ENCODE data around the gene EVL. TPM values are rescaled to one million over a fixed set of nuclear protein-coding genes. Genes with fewer than 3 reads are reported as not detected.

EVL gene
- total and polyA plus RNA-seq, 10 of the 15 experiments (the other 5 are each of a cell fraction or from before 2014, with no cell fraction given) = 11.9 to 341 (median 89.8) TPM

DNA sequence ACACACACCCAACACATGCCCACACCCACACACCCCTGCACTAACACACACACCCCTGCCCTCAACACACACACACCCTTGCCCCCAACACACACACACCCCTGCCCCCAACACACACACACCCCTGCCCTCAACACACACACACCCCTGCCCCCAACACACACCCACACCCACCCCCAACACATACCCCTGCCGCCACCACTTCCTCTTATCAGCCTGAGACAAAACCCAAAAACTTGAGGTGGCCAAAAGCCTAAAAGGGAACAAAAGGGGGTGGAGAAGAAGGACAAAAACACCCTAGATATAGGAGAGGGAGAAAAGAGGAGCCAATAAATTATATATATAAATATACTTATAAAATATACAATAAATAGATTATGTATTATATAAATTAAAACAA lies 103.3 kb downstream of the EVL start:
- CTCF ChIA-PET = no interaction called here
- BruUV-seq (replicated peaks) = no TSS peak
- FAIRE-seq (no peak), DNase-seq (ENCODE audit: low read depth, low spot score) (no peak), ATAC-seq (no peak)
- Histone ChIP-seq H3K27ac (ENCODE audit: control insufficient read depth, insufficient read depth) (no peak overlapping the region), H3K4me3 (no peak overlapping the region), H3K9ac (ENCODE audit: control insufficient read depth, insufficient read depth, low read length) (no peak overlapping the region), H3K27me3 (replicated peaks in 1 of 2; ENCODE audit: control insufficient read depth in 2 of 2, insufficient read depth in 2 of 2, low read length in 1 of 2) (peaks cover 0 to 3% of the 10 kb centered on the region in 2 experiments; a peak in 2 of 4 replicates), H4K20me1 (ENCODE audit: control insufficient read depth, insufficient read depth) (no peaks in the 10 kb centered on the region), H3K4me2 (ENCODE audit: control insufficient read depth, insufficient read depth) (no peak overlapping the region), H3K79me2 (ENCODE audit: control insufficient read depth, insufficient read depth, low read length) (no peaks in the 10 kb centered on the region), H3K9me3 (replicated peaks; ENCODE audit: control insufficient read depth, insufficient read depth, low read length) (no peaks in the 10 kb centered on the region), H3K4me1 (ENCODE audit: control insufficient read depth, insufficient read depth, low read length) (no peaks in the 10 kb centered on the region), H3K36me3 (ENCODE audit: control insufficient read depth in 2 of 2, insufficient read depth in 2 of 2, low read length in 1 of 2) (no peaks in the 10 kb centered on the region), H2AFZ (ENCODE audit: control insufficient read depth, low read depth, low read length) (no peak overlapping the region)
- no CpG with 5 or more reads among the region's 1 CpG for WGBS (ENCODE audit: insufficient coverage, insufficient replicate concordance, low lambda C conversion rate, missing lambda C conversion rate)
- TF ChIP-seq SREBF1 (IDR thresholded peaks at IDR 0.05; ENCODE audit: low read length) (no peak), ZNF217 (IDR thresholded peaks at IDR 0.05) (no peak), EGR1 (IDR thresholded peaks at IDR 0.05; ENCODE audit: borderline replicate concordance in 1 of 2, low read depth in 2 of 2, low read length in 2 of 2) (0 out of 3 replicates have a peak, but pooled peaks of 1 of the 2 experiments have one; percentile 15), SPI1 (IDR thresholded peaks at IDR 0.05; ENCODE audit: borderline replicate concordance, insufficient read depth, low read depth, low read length) (peak; percentile 62; the same call in 1 of the 2 replicates)
- in situ Hi-C loops (cut with MboI) = no loop called here
- RAD21 ChIA-PET (ENCODE audit: unreplicated experiment) = no interaction called here
- SMC1A ChIA-PET (ENCODE audit: uncharacterized antibody, unreplicated experiment) = no interaction called here
- POLR2A ChIA-PET = no interaction called here
- intact Hi-C loops (cut with micrococcal nuclease; ENCODE audit: unreplicated experiment) = no loop called here

DNA sequence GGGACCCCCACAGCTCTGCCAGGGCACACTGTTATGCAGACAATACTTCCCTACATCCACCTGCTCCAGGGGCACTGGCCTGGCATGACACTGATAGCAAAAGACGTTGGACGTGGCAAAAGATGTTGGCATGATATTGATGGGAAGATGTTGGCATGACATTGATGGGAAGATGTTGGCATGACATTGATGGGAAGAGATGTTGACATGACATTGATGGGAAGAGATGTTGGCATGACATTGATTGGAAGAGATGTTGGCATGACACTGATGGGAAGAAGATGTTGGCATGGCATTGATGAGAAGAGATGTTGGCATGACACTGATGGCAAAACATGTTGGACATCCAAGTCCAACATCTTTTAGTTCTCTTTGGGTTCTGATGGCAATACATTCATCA lies 105.7 kb downstream of the EVL start:
- Histone ChIP-seq H3K4me3 (no peak overlapping the region), H3K4me2 (ENCODE audit: control insufficient read depth, insufficient read depth) (no peak overlapping the region), H3K27ac (ENCODE audit: control insufficient read depth, insufficient read depth) (no peak overlapping the region), H3K9ac (ENCODE audit: control insufficient read depth, insufficient read depth, low read length) (no peak overlapping the region), H3K9me3 (replicated peaks; ENCODE audit: control insufficient read depth, insufficient read depth, low read length) (no peaks in the 10 kb centered on the region), H3K27me3 (replicated peaks in 1 of 2; ENCODE audit: control insufficient read depth in 2 of 2, insufficient read depth in 2 of 2, low read length in 1 of 2) (peaks cover 0 to 7% of the 10 kb centered on the region in 2 experiments; a peak in 2 of 4 replicates), H3K36me3 (ENCODE audit: control insufficient read depth in 2 of 2, insufficient read depth in 2 of 2, low read length in 1 of 2) (no peaks in the 10 kb centered on the region), H3K4me1 (ENCODE audit: control insufficient read depth, insufficient read depth, low read length) (no peaks in the 10 kb centered on the region), H3K79me2 (ENCODE audit: control insufficient read depth, insufficient read depth, low read length) (no peaks in the 10 kb centered on the region), H4K20me1 (ENCODE audit: control insufficient read depth, insufficient read depth) (no peaks in the 10 kb centered on the region), H2AFZ (ENCODE audit: control insufficient read depth, low read depth, low read length) (no peak overlapping the region)
- ChIA-PET POLR2A (no interaction called here), SMC1A (ENCODE audit: uncharacterized antibody, unreplicated experiment) (no interaction called here), CTCF (no interaction called here), RAD21 (ENCODE audit: unreplicated experiment) (no interaction called here)
- ATAC-seq (no peak), DNase-seq (ENCODE audit: low read depth, low spot score) (no peak), FAIRE-seq (no peak)
- in situ Hi-C loops (cut with MboI) = no loop called here
- WGBS (ENCODE audit: insufficient coverage, insufficient replicate concordance, low lambda C conversion rate, missing lambda C conversion rate) = 71% methylated on average over 2 of the region's 2 CpGs
- intact Hi-C loops (cut with micrococcal nuclease; ENCODE audit: unreplicated experiment) = no loop called here
- no TSS peak for BruUV-seq (replicated peaks)
- TF ChIP-seq, protein P1, sequence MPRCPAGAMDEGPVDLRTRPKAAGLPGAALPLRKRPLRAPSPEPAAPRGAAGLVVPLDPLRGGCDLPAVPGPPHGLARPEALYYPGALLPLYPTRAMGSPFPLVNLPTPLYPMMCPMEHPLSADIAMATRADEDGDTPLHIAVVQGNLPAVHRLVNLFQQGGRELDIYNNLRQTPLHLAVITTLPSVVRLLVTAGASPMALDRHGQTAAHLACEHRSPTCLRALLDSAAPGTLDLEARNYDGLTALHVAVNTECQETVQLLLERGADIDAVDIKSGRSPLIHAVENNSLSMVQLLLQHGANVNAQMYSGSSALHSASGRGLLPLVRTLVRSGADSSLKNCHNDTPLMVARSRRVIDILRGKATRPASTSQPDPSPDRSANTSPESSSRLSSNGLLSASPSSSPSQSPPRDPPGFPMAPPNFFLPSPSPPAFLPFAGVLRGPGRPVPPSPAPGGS (IDR thresholded peaks at IDR 0.05; ENCODE audit: borderline replicate concordance, insufficient read depth, low read depth, low read length, poor library complexity, severe bottlenecking) = no peak
- TF ChIP-seq MTA2 (IDR thresholded peaks at IDR 0.05; ENCODE audit: low read depth) = no peak
- TF ChIP-seq, protein P2, sequence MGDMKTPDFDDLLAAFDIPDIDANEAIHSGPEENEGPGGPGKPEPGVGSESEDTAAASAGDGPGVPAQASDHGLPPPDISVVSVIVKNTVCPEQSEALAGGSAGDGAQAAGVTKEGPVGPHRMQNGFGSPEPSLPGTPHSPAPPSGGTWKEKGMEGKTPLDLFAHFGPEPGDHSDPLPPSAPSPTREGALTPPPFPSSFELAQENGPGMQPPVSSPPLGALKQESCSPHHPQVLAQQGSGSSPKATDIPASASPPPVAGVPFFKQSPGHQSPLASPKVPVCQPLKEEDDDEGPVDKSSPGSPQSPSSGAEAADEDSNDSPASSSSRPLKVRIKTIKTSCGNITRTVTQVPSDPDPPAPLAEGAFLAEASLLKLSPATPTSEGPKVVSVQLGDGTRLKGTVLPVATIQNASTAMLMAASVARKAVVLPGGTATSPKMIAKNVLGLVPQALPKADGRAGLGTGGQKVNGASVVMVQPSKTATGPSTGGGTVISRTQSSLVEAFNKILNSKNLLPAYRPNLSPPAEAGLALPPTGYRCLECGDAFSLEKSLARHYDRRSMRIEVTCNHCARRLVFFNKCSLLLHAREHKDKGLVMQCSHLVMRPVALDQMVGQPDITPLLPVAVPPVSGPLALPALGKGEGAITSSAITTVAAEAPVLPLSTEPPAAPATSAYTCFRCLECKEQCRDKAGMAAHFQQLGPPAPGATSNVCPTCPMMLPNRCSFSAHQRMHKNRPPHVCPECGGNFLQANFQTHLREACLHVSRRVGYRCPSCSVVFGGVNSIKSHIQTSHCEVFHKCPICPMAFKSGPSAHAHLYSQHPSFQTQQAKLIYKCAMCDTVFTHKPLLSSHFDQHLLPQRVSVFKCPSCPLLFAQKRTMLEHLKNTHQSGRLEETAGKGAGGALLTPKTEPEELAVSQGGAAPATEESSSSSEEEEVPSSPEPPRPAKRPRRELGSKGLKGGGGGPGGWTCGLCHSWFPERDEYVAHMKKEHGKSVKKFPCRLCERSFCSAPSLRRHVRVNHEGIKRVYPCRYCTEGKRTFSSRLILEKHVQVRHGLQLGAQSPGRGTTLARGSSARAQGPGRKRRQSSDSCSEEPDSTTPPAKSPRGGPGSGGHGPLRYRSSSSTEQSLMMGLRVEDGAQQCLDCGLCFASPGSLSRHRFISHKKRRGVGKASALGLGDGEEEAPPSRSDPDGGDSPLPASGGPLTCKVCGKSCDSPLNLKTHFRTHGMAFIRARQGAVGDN (IDR thresholded peaks at IDR 0.05) = no peak
- no peak for TF ChIP-seq ATF7 (IDR thresholded peaks at IDR 0.05; ENCODE audit: low read depth)
- TF ChIP-seq SMAD5 (IDR thresholded peaks at IDR 0.05; ENCODE audit: low read depth) = no peak
- TF ChIP-seq PML (IDR thresholded peaks at IDR 0.05; ENCODE audit: low read length) = no peak
- no peak for TF ChIP-seq MEF2B (IDR thresholded peaks at IDR 0.05; ENCODE audit: partially characterized antibody, poor library complexity, severe bottlenecking)
- TF ChIP-seq ZBED1 (IDR thresholded peaks at IDR 0.05; ENCODE audit: borderline replicate concordance) = no peak
- TF ChIP-seq SMAD1 (IDR thresholded peaks at IDR 0.05; ENCODE audit: low read depth, partially characterized antibody) = no peak
- no peak for TF ChIP-seq NR2C2 (IDR thresholded peaks at IDR 0.05; ENCODE audit: borderline replicate concordance, control insufficient read depth, insufficient read length, low read depth)

Measured in GM12878 (cell line).